ENCODE data around the gene RAB17. TPM values are rescaled to one million over a fixed set of nuclear protein-coding genes. Genes with fewer than 3 reads are reported as not detected.

The RAB17 gene
- total and polyA plus RNA-seq, 10 of the 15 experiments (the other 5 are each of a cell fraction or from before 2014, with no cell fraction given), result 0.07 to 1.4 (median 0.28) TPM; not detected in 3

- in situ Hi-C loops (cut with MboI), result no loop called here
- Histone ChIP-seq H3K9ac (ENCODE audit: control insufficient read depth, insufficient read depth, low read length) (no peak overlapping the region), H4K20me1 (ENCODE audit: control insufficient read depth, insufficient read depth) (no peaks in the 10 kb centered on the region), H3K4me3 (no peak overlapping the region), H3K9me3 (replicated peaks; ENCODE audit: control insufficient read depth, insufficient read depth, low read length) (no peaks in the 10 kb centered on the region), H3K79me2 (ENCODE audit: control insufficient read depth, insufficient read depth, low read length) (no peaks in the 10 kb centered on the region), H2AFZ (ENCODE audit: control insufficient read depth, low read depth, low read length) (no peak overlapping the region), H3K27ac (ENCODE audit: control insufficient read depth, insufficient read depth) (no peak overlapping the region), H3K27me3 (replicated peaks in 1 of 2; ENCODE audit: control insufficient read depth in 2 of 2, insufficient read depth in 2 of 2, low read length in 1 of 2) (no peaks in the 10 kb centered on the region; a peak in 2 of 4 replicates), H3K36me3 (ENCODE audit: control insufficient read depth in 2 of 2, insufficient read depth in 2 of 2, low read length in 1 of 2) (no peaks in the 10 kb centered on the region), H3K4me1 (ENCODE audit: control insufficient read depth, insufficient read depth, low read length) (no peaks in the 10 kb centered on the region), H3K4me2 (ENCODE audit: control insufficient read depth, insufficient read depth) (no peak overlapping the region)
- TF ChIP-seq EP300 (IDR thresholded peaks at IDR 0.05; ENCODE audit: borderline replicate concordance in 1 of 2, control insufficient read depth in 1 of 2, low read depth in 2 of 2, low read length in 2 of 2) (no peak), RBBP5 (conservative IDR thresholded peaks at IDR 0.05) (no peak), ZNF217 (IDR thresholded peaks at IDR 0.05) (no peak), SREBF1 (IDR thresholded peaks at IDR 0.05; ENCODE audit: low read length) (no peak), MXI1 (IDR thresholded peaks at IDR 0.05; ENCODE audit: low read depth, low read length) (no peak), ZNF384 (IDR thresholded peaks at IDR 0.05; ENCODE audit: borderline replicate concordance, low read depth, low read length) (no peak), FOS (IDR thresholded peaks at IDR 0.05; ENCODE audit: borderline replicate concordance, extremely low read depth, insufficient read length) (no peak), SMC3 (IDR thresholded peaks at IDR 0.05; ENCODE audit: borderline replicate concordance, low read length) (no peak), ZSCAN29 (IDR thresholded peaks at IDR 0.05) (no peak), GABPA (IDR thresholded peaks at IDR 0.05; ENCODE audit: low read depth) (no peak)
- DNase-seq (ENCODE audit: low read depth, low spot score) (no peak), FAIRE-seq (no peak), ATAC-seq (no peak)
- WGBS (ENCODE audit: insufficient coverage, insufficient replicate concordance, low lambda C conversion rate, missing lambda C conversion rate), result 41% methylated on average over 17 of the region's 17 CpGs
- CTCF ChIA-PET, result interaction anchor here (1.5 kb wide), 1 partner anchor 22 kb away, joined by 4 read pairs; no protein-coding TSS in a partner anchor
- SMC1A ChIA-PET (ENCODE audit: uncharacterized antibody, unreplicated experiment), result interaction anchor here (1.4 kb wide), 1 partner anchor 12 kb away, joined by 3 read pairs; no protein-coding TSS in a partner anchor
- RAD21 ChIA-PET (ENCODE audit: unreplicated experiment), result no interaction called here
- intact Hi-C loops (cut with micrococcal nuclease; ENCODE audit: unreplicated experiment), result no loop called here
- no TSS peak for BruUV-seq (replicated peaks)
- POLR2A ChIA-PET, result no interaction called here
Measured at GRCh38 chr2:237593596-237594320, 3.2 kb upstream of the RAB17 start.

All from GM12878 (cell line).